ENCODE results near the gene RWDD4.
"Not testable (repeated sequence)": the region's sequence is repeated elsewhere in the genome, so short reads cannot be mapped to it uniquely, and the experiment has no call there.

Gene RWDD4

DNA sequence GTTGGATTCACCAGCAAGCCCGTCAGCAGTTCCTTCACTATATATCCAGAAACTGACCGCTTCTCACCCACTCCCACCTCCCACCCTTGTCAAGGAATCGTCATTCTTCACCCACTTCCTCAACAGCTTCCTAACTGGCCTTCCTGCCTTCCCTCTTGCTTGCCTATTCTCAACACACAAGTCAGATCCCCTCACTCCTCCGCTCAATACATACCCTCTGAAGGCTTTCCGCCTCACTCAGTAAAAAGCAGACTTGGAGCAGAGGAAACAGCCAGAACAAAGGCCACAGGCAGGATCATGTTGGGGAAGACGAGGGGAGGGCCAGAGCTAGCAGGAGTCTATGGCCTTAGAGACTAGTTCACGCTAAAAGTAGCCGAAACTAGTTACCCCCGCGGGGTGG lies 23.7 kb downstream of the RWDD4 start:
- no peak for DNase-seq

DNA sequence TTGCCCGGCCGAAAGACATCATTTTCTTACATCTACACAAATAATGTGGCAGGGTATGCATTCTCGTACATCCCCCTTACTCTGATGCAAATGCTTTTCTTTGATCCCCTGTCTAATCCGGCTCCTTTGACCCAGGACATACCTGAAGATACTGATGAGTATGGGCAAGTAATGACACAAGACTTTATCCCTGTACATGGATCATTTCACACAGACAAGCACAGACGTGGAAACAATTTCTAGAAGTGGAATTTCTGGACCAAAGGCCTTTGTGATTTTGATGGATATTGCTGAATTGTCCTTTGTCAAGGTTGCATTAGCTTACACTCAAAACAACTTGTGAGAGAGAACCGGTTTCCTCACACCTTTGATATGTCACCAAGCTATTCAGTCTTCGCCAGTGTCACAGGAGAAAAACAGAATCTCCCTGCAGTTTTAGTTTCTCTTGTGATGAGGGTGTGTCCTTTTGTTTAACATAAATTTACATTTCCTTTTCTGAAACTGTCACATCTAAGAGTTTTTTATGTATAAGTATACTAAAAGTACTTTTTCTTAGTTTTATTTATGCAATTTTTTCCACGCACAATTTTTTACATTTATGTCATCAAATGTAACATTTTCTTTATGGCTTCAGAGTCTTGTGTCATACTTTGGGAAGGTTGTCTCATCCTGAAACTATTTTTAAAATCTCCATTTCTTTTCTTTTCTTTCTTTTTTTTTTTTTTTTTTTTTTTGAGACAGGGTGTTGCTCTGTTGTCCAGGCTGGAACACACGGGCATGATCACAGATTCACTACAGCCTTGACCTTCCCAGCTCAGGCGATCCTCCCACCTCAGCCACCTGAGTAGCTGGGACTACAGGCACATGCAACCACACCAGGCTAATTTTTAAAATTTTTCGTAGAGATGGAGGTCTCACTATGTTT lies 25.2 kb downstream of the RWDD4 start:
- no peak for DNase-seq

DNA sequence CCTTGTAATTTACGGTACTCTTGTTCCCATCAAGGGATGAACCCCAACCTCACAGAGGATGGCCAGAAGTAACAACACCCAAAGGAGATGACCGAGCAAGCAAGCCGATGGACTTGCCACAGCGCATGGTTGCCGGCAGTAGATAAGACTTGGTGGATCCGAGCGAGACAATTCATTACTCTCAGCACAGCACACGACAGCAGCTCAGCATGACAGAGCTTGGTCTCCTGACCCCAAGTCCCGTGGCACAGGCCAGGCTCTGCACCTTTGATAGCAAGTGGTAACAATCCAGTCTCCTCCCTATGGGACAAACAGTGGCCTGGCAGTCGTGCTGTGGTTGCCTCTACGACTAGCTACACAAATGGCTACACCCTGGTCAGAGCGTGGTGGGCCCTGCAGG lies 26.3 kb downstream of the RWDD4 start:
- no peak for DNase-seq

- DNase-seq, result no peak
Measured at GRCh38 chr4:183631577-183632198, 27.3 kb downstream of the RWDD4 start.

- no peak for DNase-seq
Measured at GRCh38 chr4:183627979-183628588, 30.9 kb downstream of the RWDD4 start.

GRCh38 chr4:183627286-183627685 lies 31.7 kb downstream of the RWDD4 start:
- not testable (repeated sequence) for DNase-seq

DNA sequence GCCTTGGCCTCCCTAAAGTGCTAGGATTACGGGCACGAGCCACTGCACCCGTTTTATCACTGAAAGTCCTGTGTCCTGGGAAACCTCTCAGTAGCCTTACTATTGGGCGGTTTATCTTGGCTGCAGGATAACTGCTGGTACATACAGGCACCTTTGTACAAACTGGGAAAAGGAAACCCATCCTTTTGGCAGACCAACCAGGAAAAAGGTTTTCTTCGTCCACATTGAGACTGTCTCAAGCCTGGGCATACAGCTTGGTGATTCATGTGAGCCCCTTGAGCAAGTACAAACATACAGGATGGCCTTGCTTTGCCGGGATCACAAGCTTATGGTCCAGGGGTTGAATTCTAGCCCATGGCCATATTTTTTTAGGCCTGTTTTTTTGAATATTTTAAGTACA lies 32.8 kb downstream of the RWDD4 start:
- no peak for DNase-seq

DNA sequence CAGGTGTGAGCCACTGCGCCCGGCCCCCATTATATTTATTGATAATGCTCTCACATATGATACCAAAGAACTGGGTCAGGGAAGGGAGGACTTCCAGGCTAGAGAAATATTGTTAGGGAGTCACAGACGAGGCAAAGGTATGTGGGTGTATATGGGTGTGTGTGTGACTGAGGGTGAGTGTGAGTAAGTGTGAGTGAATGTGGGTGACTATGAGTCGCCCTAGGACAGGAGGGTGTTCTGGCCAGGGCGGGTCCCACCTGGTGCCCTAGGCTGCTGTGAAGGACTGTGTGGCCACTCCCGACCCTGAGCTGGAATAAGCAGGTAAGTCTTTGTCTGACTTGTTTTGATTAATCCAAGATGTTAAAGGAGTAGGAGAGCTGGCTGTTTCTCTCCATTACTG lies 34.4 kb downstream of the RWDD4 start:
- no peak for DNase-seq

- no peak for DNase-seq
Measured at GRCh38 chr4:183621875-183622274, 37.1 kb downstream of the RWDD4 start.

DNA sequence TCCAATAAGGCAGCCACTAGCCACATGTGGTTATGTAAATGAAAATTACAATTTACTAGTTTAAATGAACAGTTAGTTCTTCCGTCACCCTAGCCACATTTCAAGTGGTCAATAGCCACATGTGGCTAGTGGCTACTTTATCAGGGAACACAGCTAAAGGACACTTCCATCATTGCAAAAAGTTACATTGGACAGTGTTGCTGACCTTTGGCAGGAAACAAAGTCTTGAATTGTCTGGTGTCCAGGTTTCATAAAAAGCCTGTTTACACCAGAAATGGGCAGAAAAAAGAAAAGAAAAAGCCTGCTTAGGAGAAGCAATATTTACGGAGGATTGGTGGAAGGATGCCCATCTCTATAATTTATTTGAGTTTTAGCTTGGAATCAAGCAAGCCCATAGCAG lies 38.6 kb downstream of the RWDD4 start:
- DNase-seq, result no peak

DNA sequence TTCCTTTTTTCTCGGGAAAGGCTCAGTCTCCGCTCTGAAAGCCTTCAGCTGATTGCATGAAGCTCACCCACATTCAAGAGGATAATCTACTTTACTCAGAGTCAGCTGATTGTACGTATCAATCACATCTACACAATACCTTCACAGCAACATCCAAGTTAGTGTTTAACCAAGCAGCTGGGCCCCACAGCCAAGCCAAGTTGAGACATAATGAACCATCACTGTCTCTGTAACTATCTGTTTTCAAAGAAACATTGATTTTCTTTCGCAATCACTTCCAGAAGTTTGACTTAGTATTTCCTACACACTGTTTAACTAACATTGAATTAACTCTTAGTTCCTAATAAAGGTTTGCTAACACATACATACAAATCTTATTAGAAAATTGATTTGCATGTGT lies 40.3 kb downstream of the RWDD4 start:
- DNase-seq, result no peak

- DNase-seq, result no peak
Measured at GRCh38 chr4:183617075-183617474, 41.9 kb downstream of the RWDD4 start.

DNA sequence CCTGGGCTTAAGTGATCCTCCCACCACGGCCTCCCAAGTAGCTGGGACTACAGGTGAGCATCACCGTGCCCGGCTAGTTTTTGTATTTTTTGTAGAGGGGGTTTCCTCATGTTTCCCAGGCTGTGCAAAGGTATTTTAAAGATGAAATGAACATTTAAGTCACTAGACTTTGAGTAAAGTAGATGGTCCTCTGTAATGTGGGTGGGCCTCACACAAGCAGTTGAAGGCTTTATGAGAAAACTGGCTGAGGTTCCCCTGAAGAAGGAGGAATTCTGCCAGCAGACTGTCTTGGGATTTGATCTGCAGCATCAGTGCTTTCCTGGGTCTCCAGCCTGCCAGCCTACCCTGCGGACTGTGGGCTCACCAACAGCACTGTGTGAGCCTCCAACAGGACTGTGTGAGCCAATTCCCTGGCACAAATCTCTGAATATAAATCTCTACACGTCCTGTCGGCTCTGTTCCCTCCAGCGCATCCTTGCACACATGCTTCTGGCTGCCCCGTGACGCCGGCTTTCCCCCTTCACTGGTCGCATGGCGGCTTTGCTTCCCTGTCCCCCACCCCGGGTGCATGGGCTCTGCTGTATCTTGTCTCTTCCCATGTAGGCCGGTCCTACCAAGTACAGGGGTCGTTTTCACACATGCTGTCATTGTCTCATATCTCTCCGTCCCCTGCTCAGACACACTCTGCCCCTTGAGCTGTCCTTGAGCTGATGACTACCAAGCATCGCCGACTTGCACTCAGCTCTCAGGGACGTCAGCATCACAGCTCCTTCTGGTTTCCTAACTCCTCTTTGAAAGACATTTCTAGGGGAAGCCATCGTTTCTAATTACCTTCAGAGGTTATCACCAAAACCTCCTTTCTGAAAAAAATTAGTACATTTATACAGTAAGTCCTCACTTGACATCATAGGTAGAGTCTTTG lies 46.4 kb downstream of the RWDD4 start:
- DNase-seq, result no peak

DNA sequence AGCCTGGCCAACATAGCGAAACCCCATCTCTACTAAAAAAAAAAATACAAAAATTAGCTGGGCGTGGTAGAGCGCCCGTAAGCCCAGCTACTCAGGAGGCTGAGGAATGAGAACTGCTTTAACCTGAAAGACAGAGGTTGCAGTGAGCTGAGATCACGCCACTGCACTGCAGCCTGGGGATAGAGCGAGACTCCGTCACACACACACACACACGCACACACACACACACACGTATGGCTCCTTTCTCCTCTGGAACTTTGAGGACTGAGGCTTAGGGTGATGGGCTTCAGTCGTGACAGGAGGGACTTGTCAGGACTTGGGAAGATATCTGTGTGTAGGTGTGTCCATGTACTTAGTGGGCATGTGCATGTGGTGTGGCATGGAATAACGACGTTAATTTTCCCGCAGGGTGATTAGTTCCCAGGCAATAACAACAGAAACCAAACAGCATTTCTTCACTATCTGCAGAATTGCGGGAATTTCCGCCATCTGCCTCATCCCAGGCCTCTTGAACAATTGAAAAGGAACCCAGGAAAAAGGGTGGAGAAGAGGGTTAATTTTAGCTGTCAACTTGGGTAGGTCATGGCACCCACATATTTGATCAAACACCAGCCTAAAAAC lies 47.7 kb downstream of the RWDD4 start:
- DNase-seq, result no peak

DNA sequence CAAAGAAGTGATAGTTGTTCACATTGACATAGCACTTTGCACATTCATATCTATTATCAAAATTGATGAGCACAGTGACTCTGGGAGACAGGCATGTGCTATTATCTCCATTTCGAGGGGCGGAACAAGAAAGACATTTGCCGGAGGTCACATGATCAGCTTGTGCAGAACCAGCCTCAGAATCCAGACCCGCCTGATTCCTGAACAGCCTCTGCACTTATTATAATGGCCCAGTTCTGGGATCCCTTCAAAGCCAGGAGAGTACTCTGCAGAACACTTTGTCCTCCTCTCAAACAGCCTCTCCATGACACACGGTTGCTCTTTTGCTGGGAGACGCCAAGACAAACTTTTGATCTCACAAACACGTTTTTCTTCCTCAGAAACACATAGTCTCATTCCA lies 48.4 kb downstream of the RWDD4 start:
- no peak for DNase-seq

- DNase-seq, result no peak
Measured at GRCh38 chr4:183610033-183610432, 49.0 kb downstream of the RWDD4 start.

- DNase-seq, result no peak
Measured at GRCh38 chr4:183609151-183609550, 49.8 kb downstream of the RWDD4 start.

- no peak for DNase-seq
Measured at GRCh38 chr4:183607894-183608293, 51.1 kb downstream of the RWDD4 start.

GRCh38 chr4:183602557-183603027 lies 56.4 kb downstream of the RWDD4 start:
- no peak for DNase-seq

GRCh38 chr4:183601381-183601780 lies 57.6 kb downstream of the RWDD4 start:
- DNase-seq, result no peak

- no peak for DNase-seq
Measured at GRCh38 chr4:183600189-183600685, 58.7 kb downstream of the RWDD4 start.

DNA sequence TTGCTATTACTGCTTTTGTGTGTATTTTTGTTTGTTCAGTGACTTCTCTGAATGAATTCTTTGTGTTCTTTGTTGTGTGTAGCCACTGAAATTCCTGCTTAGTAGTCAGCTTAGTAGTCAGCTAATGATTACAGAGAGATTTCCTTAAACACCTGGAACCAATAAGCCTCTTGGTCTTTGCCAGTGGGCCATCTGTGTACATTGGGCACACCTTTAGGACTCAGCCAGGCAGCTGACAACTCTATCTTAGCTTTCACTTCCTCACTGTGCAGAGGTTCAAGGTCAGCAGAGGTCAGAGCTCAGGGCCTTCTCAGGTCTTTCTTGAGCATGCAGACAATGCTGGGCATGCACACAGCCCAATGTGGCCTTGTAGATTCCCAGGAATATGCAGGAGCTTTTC lies 59.3 kb downstream of the RWDD4 start:
- DNase-seq, result no peak

Data from effector CD8-positive, alpha-beta T cell (primary cell).